IPS-20b (cell line): ENCODE data around the gene SCAF11.

Experiments used
- H3K27ac ChIP-seq: one replicate; pipeline ENCODE4 v1.5.1; 2013; ENCODE audit warnings: low read length
- H3K27me3 ChIP-seq: 2 replicates; pipeline ENCODE4 v1.6.1; 2013; ENCODE audit warnings: mild to moderate bottlenecking, low read length, inconsistent platforms; ENCODE audit not compliant: insufficient read depth
- H3K36me3 ChIP-seq: 2 replicates; pipeline ENCODE4 v1.6.1; 2013; ENCODE audit warnings: low read depth, mild to moderate bottlenecking, inconsistent platforms, low read length, moderate library complexity; ENCODE audit not compliant: insufficient read depth
- H3K4me1 ChIP-seq: 2 replicates; pipeline ENCODE4 v1.6.1; 2013; ENCODE audit warnings: mild to moderate bottlenecking, control low read depth, inconsistent platforms, low read length, moderate library complexity; ENCODE audit not compliant: insufficient read depth
- H3K4me3 ChIP-seq: 2 replicates; pipeline ENCODE4 v1.5.1; 2013; ENCODE audit warnings: mild to moderate bottlenecking, low read length, inconsistent platforms
- H3K9ac ChIP-seq: 2 replicates; pipeline ENCODE4 v1.6.1; 2013; ENCODE audit warnings: low read depth, mild to moderate bottlenecking, inconsistent platforms, low read length, moderate library complexity
- H3K9me3 ChIP-seq: 2 replicates; pipeline ENCODE4 v1.6.1; 2013; ENCODE audit warnings: mild to moderate bottlenecking, low read depth, low read length, inconsistent platforms; ENCODE audit not compliant: insufficient read depth

SCAF11 gene

DNA sequence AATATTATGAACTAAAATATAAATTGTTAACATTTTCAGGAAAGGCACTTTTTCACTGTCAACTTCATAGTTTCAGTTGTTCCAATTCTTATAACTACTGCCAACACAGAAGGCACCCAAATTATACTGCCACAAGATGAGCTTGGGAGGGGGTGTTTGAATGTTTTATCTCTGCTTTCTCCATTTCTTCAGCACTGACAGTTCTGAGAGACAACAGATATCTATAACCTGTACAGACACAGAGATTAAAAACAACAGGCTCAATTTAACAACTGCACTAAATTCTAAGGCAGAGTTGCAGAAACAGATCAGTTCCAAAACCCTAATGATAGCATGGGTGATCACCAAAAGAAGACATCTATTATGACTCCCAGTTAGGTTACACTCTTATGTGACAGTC lies 12.8 kb downstream of the SCAF11 start:
- H3K27ac ChIP-seq = no peak overlapping the region
- H3K9me3 ChIP-seq = no peaks in the 10 kb centered on the region
- H3K9ac ChIP-seq = no peak overlapping the region
- H3K36me3 ChIP-seq = no peaks in the 10 kb centered on the region; the same call in 1 of the 2 replicates
- no peak overlapping the region for H3K4me3 ChIP-seq
- H3K27me3 ChIP-seq = no peaks in the 10 kb centered on the region
- H3K4me1 ChIP-seq = peaks cover 6% of the 10 kb centered on the region; the same call in 1 of the 2 replicates

DNA sequence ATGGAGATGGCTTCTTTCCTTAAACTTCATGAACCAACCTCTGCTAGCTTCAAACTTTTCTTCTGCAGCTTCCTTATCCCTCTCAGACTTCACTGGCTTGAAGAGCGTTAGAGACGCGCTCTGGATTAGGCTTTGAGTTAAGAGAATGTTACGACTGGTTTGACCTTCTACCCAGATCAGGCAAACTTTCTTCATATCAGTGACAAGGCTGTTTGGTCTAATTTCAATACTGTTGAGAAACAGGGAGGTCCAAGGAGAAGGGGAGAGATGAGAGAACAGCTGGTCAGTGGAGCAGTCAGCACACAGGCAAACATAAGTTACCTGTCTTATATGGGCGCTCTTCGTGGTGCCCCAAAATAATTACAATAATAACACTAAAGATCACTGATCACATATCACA lies 14.9 kb downstream of the SCAF11 start:
- H3K9ac ChIP-seq = no peak overlapping the region
- no peak overlapping the region for H3K27ac ChIP-seq
- H3K4me3 ChIP-seq = no peak overlapping the region
- H3K4me1 ChIP-seq = peaks cover 6% of the 10 kb centered on the region; the same call in 1 of the 2 replicates
- H3K36me3 ChIP-seq = peaks cover 6% of the 10 kb centered on the region; the same call in 1 of the 2 replicates
- no peaks in the 10 kb centered on the region for H3K27me3 ChIP-seq
- no peaks in the 10 kb centered on the region for H3K9me3 ChIP-seq

DNA sequence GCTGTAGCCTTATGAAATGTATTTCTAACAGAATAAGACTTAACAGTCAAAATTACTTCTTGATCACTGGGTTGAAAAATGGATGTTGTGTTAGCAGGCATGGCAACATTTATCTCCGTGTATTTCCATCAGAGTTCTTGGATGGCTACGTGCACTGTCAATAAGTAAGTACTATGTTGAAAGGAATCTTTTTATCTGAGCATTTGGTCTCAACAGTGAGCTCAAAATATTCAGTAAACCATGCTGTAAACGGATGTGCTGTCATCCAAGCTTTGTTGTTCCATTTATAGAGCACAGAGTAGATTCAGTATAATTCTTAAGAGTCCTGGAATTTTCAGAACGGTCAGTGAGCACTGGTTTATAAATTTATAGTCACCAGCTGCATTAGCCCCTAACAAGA lies 15.5 kb downstream of the SCAF11 start:
- no peak overlapping the region for H3K27ac ChIP-seq
- no peaks in the 10 kb centered on the region for H3K27me3 ChIP-seq
- H3K4me3 ChIP-seq = no peak overlapping the region
- no peaks in the 10 kb centered on the region for H3K9me3 ChIP-seq
- no peak overlapping the region for H3K9ac ChIP-seq
- H3K4me1 ChIP-seq = peaks cover 6% of the 10 kb centered on the region; the same call in 1 of the 2 replicates
- peaks cover 6% of the 10 kb centered on the region; the same call in 1 of the 2 replicates for H3K36me3 ChIP-seq

DNA sequence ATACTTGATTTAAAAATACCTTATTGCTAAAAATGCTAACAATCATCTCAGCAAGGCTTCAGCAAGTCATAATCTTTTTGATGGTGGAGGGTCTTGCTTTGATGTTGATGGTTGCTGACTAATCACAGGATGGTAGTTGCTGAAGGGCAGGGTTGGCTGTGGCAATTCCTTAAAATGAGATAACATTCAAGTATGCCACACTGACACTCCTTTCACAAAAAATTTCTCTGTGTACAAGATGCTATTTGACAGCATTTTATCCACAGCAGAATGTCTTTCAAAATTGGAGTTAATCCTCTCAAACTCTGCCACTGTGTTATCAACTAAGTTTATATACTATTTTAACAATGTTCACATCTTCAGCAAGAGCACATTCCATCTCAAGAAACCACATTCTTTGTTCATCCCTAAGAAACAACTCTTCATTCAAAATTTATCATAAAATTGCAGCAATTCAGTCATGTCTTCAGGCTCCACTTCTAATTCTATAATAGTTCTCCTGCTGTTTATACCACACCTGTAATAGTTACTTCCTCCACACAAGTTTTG lies 16.1 kb downstream of the SCAF11 start:
- H3K9me3 ChIP-seq = no peaks in the 10 kb centered on the region
- H3K4me1 ChIP-seq = peaks cover 8% of the 10 kb centered on the region; the same call in 1 of the 2 replicates
- no peak overlapping the region for H3K27ac ChIP-seq
- peaks cover 6% of the 10 kb centered on the region; the same call in 1 of the 2 replicates for H3K36me3 ChIP-seq
- no peak overlapping the region for H3K9ac ChIP-seq
- no peak overlapping the region for H3K4me3 ChIP-seq
- no peaks in the 10 kb centered on the region for H3K27me3 ChIP-seq

DNA sequence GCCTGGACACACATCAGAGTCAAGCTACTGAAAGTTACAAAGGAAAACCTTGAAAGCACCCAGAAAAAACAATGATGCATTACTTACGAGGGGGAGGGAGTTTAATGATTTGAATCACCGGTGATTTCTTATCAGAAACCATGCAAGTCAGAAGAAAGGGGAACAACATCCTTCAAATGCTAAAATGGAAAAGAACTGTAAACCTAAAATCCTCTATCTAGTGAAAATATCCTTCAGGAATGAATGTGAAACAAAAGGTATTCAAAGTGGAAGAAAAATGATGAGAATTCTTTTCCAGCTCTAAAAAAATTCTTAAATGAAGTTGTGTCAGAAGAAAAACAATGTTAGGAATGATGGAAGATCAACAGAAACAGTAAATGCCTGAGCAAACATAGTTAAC lies 16.8 kb downstream of the SCAF11 start:
- Histone ChIP-seq H3K4me3 (no peak overlapping the region), H3K27ac (no peak overlapping the region)

DNA sequence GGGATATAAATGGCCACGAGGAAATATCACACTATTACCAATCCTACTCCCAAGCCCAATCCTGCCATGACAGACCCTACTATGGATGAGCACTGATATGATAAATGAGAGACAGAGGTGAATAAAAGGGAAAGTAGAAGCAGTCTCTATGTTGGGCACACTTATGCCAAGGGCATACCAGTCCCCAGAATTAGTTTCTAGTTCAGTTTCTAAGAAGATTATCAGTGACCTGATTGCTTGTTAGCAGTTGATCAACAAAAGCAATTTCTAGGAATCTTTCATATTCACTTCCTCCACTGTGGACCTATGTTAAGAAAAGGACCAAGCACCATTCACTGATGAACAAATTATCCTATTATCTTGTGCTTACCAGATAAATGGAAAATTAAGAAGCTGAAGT lies 20.0 kb downstream of the SCAF11 start:
- peaks cover 8% of the 10 kb centered on the region; the same call in 1 of the 2 replicates for H3K4me1 ChIP-seq
- H3K36me3 ChIP-seq = peaks cover 6% of the 10 kb centered on the region; the same call in 1 of the 2 replicates
- H3K9ac ChIP-seq = no peak overlapping the region
- no peak overlapping the region for H3K27ac ChIP-seq
- H3K9me3 ChIP-seq = no peaks in the 10 kb centered on the region
- H3K27me3 ChIP-seq = no peaks in the 10 kb centered on the region
- no peak overlapping the region for H3K4me3 ChIP-seq

More for the DNA sequence above, 16.8 kb downstream of the SCAF11 start:
- Histone ChIP-seq H3K9me3 (no peaks in the 10 kb centered on the region), H3K27me3 (no peaks in the 10 kb centered on the region), H3K9ac (no peak overlapping the region), H3K36me3 (peaks cover 6% of the 10 kb centered on the region; the same call in 1 of the 2 replicates), H3K4me1 (peaks cover 11% of the 10 kb centered on the region; the same call in 1 of the 2 replicates)

DNA sequence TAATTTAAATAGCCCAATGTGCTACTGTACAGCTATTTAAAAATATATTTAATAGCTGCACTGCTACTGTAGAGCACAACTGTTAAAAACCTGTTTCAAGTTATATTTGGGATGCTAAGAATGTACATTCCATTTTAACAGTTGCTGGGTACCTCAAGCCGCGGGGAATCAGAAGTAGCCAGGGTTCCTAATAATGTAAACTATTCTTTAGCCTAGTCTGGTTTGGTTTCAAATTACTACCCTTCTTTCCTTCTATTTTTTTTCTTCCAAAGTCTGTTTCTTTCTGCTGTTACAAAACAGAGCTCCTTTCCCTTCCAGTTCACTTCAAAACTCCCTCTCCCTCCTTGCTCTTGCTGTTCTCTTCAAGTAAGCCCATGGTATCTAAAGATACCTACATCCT lies 21.3 kb downstream of the SCAF11 start:
- H3K27me3 ChIP-seq = no peaks in the 10 kb centered on the region
- no peak overlapping the region for H3K9ac ChIP-seq
- H3K27ac ChIP-seq = no peak overlapping the region
- H3K9me3 ChIP-seq = no peaks in the 10 kb centered on the region
- H3K36me3 ChIP-seq = peaks cover 6% of the 10 kb centered on the region; the same call in 1 of the 2 replicates
- peaks cover 11% of the 10 kb centered on the region; the same call in 1 of the 2 replicates for H3K4me1 ChIP-seq
- no peak overlapping the region for H3K4me3 ChIP-seq

DNA sequence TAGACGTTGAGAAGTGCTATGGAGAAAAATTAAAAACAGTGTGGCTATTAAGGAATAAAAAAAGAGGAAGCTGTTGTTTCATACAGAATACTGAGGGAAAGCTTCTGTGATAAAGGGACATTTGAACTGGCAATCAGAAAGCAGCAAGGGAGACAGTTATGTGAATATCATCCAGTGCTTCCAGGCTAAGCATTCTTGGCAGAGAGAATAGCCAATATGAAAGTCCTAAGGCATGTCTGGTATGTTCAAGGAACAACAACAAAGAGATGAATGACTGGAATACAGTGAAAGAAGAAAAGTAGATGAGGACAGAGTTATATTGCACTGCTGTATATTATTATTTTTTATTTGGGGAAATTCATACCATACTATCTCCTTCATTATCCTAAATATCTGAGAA lies 23.9 kb downstream of the SCAF11 start:
- Histone ChIP-seq H3K4me1 (peaks cover 11% of the 10 kb centered on the region; the same call in 1 of the 2 replicates), H3K9me3 (no peaks in the 10 kb centered on the region), H3K27me3 (no peaks in the 10 kb centered on the region), H3K4me3 (no peak overlapping the region), H3K36me3 (peaks cover 10% of the 10 kb centered on the region; the same call in 1 of the 2 replicates), H3K9ac (no peak overlapping the region), H3K27ac (no peak overlapping the region)

DNA sequence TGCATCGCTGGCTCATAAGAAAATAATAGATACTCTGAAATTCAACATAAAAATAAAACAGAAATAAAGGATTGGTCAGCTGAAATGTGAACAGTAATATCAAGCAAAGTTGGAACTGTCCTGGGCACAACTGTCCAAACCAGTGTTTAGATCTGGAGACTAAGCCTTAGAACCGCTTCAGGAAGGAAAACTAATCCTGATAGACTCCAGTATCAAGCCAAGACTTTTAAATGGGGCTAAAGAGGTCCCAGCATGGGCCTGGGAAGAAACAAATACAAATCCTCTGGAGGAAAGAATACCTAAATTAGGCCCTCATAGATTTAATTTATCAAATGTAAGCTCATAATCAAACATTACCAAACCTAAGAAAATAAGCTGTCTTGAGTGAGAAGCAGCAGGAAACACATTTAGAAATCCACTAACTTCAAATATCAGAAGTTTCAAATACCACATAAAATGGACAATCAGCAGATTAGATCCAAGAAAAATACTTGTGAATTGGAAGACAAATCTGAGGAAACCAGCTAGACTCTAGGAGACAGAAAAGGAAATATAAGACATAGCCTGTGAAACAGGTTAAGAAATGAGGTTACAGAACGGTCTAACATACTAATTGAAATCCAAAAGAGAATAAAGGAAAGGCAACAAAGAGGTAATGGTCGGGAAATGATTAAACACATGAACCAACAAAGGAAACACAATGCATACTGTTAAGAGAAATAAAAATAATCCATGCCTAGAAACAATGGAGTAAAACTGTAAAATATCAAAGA lies 27.6 kb downstream of the SCAF11 start:
- Histone ChIP-seq H3K9me3 (no peaks in the 10 kb centered on the region), H3K4me3 (no peak overlapping the region), H3K27me3 (no peaks in the 10 kb centered on the region), H3K36me3 (peaks cover 19% of the 10 kb centered on the region), H3K27ac (no peak overlapping the region), H3K4me1 (peaks cover 6% of the 10 kb centered on the region; the same call in 1 of the 2 replicates), H3K9ac (no peak overlapping the region)

DNA sequence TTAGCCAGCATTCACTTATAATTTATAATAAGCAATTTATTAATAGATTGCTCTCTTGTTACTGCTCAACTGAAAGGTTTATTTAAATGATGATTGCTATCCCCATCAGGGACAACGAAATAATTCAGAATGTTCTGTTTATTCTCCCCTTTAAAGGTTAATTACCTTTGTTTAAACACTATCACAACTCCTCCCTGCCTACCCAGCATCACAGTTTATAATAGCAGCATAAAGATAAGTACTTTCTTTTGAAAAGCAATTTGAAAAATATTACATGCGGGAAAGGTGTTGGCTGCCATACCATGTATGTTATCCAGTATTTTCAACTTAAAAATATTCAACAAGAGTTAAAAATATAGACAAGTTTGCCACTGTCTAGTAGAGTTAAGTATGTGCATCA lies 30.6 kb downstream of the SCAF11 start:
- no peak overlapping the region for H3K9ac ChIP-seq
- no peaks in the 10 kb centered on the region for H3K27me3 ChIP-seq
- H3K4me1 ChIP-seq = no peaks in the 10 kb centered on the region; the same call in 1 of the 2 replicates
- H3K27ac ChIP-seq = no peak overlapping the region
- no peaks in the 10 kb centered on the region for H3K9me3 ChIP-seq
- peaks cover 19% of the 10 kb centered on the region for H3K36me3 ChIP-seq
- H3K4me3 ChIP-seq = no peak overlapping the region

DNA sequence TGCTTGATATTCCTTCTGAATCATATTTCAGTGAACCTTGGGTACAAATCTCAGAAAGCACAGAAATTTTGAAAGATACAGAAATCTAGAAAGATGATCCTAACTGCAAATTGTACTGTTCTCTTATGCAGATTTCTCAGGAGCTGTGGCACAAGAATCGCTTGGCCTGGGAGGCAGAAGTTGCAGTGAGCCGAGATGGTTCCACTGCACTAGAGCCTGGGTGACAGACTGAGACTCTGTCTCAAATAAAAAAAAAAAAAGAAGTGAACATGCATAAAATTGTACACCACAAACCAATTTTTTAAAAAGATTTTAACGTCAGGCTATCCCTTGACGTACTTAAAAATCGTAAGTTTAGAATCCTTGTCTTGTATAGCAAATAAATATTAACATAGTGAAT lies 31.3 kb downstream of the SCAF11 start:
- H3K36me3 ChIP-seq = peaks cover 19% of the 10 kb centered on the region
- no peak overlapping the region for H3K4me3 ChIP-seq
- H3K9ac ChIP-seq = no peak overlapping the region
- H3K9me3 ChIP-seq = no peaks in the 10 kb centered on the region
- no peaks in the 10 kb centered on the region; the same call in 1 of the 2 replicates for H3K4me1 ChIP-seq
- H3K27ac ChIP-seq = no peak overlapping the region
- no peaks in the 10 kb centered on the region for H3K27me3 ChIP-seq

DNA sequence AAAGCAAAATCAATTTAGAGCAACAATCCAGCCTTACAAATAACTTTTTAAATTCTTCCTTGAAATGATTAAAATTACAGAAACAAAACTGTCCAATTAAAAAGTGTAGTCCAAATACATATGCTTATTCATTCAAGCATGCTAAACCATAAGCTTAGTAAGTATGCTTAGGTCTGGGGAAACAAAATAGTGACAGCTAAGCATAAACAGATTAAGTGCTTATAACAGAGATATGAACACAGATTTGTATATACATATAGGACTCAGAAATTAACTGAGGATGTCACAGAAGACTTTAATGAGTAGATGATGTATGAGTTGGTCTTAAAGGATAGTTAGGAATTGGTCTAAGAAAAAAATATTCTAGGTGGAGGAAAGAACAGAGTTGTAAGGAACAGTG lies 41.8 kb downstream of the SCAF11 start:
- no peaks in the 10 kb centered on the region for H3K4me1 ChIP-seq
- H3K9ac ChIP-seq = no peak overlapping the region
- peaks cover 50% of the 10 kb centered on the region for H3K36me3 ChIP-seq
- no peak overlapping the region for H3K27ac ChIP-seq
- no peaks in the 10 kb centered on the region for H3K9me3 ChIP-seq
- no peak overlapping the region for H3K4me3 ChIP-seq
- no peaks in the 10 kb centered on the region for H3K27me3 ChIP-seq
